GM21381 (cell line): Measurements from ENCODE around the gene CEP295NL.
"Not testable (repeated sequence)": the region's sequence is repeated elsewhere in the genome, so short reads cannot be mapped to it uniquely, and the experiment has no call there.

ENCODE experiments used
- ATAC-seq: cut with Tn5 transposase; IDR thresholded peaks from one replicate; pipeline ENCODE4 v1.9.1; 2021; ENCODE audit warnings: mild to moderate bottlenecking, moderate library complexity; ENCODE audit not compliant: unreplicated experiment

CEP295NL gene

GRCh38 chr17:78867046-78867445 lies 36.0 kb downstream of the CEP295NL start:
- ATAC-seq = not testable (repeated sequence)

DNA sequence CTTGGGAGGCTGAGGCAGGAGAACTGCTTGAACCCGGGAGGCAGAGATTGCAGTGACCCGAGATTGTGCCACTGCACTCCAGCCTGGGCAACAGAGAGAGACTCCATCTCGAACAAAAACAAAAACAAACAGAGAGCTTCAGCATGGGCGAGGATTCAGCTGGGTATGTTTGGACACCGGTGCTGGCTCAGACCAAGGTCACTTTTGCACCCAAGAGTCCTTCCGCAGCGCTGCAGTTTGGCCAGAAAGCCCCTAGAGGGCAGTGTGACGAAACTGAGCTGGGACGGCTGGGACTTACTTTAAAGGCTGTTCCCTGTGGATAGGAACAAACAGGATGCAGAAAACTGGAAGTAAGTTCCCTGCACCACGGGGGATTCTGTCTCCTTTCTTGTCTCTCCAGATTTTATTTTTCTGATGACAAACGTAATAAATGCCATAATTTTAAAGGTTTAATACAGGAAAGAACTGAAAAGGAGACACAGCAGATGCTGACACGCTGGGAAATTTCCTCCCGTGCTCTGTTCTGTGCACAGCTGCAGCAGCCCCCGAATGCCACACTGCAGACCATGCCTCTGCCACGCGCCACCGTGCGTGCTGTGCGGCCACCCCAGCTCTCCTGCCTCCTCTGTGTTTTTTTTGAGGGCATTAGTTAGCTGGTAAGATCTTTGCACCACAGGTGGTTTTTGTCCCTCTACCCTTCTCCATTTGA lies 37.2 kb downstream of the CEP295NL start:
- no peak for ATAC-seq

GRCh38 chr17:78864117-78864516 lies 38.9 kb downstream of the CEP295NL start:
- no peak for ATAC-seq

DNA sequence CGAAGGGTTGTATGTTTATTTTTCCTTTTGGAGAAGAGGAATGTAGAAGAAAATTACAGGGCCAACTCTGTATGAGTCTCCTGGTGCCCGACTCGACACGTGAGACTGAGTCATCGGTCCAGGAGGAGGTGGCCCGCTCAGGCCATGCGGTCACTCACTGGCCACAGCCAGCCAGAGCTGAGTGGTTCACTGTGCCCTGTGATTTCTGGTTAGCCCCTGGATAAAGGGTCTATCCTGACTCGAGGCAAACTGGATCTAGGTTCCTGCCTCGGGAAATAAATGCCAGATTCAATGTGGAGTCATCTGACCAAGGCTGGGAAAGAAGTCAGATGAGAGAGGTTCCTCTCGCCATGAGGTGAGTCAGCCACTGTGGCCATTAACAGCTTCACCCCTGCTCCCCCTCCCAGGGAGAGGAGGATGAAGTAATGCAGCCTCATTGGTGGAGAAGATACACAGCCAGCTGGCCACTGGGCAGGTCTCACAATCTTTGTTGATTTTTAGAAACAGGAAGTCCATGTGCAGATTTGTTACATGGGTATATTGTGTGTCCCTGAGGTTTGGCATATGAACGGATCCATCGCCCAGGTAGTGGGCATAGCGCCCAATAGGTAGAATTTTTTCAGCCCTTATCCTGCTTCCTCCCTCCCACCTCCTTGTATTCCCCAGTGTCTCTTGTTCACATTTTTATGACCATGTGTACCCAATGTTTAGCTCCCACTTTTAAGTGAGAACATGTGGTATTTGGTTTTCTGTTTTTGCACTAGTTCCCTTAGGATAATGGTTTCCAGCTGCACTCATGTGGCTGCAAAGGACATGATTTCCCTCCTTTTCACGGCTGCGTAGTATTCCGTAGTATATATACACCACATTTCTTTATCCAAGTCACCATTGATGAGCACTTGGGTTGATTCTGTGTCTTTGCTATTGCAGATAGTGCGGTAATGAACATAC lies 40.7 kb downstream of the CEP295NL start:
- ATAC-seq = no peak

GRCh38 chr17:78861229-78861628 lies 41.8 kb downstream of the CEP295NL start:
- ATAC-seq = no peak

- ATAC-seq = no peak
Observed at GRCh38 chr17:78859051-78859450, 44.0 kb downstream of the CEP295NL start.

DNA sequence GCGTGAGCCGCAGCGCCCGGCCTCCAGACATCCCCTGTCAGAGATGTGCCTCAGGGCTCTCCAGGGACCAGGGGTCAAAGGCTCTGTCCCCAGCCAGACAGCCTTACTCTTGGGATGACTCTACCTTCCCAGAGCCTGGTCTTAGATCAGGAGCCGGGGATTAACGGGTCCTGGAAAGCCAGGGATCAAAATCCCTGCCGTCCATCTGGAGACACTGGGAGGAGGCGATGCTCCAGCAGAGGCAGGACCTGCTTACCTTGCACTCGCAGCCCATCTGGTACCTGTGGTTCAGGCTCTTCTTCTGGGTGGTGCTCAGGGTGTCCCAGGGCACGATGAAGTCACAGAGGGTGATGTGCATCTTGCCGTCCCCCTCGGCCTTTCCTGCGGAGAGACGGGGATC lies 45.7 kb downstream of the CEP295NL start:
- no peak for ATAC-seq

GRCh38 chr17:78855561-78856165 lies 47.3 kb downstream of the CEP295NL start:
- ATAC-seq = no peak

DNA sequence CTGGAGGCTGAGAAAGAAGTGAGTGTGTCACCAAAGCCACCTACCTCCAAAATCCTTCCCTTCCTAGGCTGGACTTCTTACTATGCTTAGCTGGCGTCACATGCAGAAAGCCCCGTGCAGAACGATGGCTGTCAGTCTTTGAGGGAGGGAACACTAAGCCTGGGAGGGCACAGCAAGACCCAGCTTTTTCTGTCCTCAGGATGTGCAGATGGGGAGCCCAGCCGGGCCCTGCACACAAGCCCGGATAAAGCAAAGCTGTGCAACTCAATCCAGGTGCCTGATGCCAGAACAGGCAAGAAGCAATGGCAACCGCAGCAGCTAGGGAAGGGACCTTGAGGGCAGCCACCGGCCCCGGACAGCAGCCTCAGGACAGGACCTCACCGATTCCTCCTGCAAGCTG lies 48.5 kb downstream of the CEP295NL start:
- no peak for ATAC-seq

DNA sequence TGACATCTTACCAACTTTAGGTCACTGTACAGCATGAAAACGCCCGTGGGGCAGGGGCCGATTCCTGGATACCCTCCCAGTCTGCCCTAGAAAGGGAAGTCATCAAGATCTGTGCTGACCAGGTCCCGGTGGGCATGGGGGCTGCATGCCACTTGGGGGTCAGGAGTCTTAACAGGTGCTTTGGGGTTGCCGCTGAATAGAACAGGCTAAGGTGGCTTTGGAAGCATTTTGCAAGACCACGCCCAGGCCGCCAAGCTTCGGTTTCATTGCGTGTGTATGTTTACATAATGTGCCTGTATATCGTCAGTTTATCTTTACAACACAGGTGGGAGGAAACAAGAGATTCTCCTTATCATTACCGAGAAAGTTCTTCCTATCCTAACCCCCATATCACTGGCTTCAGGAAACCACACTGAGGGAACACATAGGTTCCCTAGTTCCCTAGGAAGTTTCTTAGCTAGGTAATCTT lies 49.0 kb downstream of the CEP295NL start:
- no peak for ATAC-seq

DNA sequence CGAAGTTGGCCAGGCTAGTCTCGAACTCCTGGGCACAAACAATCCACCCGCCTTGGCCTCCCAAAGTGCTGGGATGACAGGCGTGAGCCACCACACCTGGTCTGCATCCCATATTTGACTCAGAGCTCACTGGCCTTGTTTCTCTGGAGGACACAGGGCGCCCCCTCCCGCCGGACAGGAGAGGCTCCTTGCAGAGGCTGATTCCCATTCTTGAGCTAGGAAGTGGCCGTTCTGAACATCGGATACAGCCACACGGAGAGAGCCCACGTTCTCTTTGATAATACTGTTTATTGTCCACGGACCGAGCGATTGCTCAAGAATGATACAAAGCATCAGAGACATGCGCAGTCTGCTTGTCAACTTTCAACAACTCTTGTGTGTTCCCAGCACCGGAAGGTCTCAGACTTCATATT lies 50.3 kb downstream of the CEP295NL start:
- no peak for ATAC-seq

GRCh38 chr17:78849026-78849425 lies 54.0 kb downstream of the CEP295NL start:
- ATAC-seq = no peak

DNA sequence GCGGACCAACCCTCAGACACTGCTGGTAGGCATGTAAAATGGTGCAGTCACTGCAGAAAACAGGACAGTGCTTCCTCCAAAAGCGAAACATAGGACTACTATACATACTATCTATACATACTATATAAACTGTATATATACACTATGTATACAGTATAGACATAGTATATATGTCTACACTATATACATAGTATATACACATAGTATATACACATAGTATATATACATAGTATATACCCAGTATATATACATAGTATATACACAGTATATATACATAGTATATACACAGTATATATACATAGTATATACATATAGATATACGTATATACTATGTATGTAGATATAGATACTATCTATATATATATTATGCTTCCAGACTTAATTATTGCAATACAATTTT lies 55.9 kb downstream of the CEP295NL start:
- no peak for ATAC-seq

GRCh38 chr17:78844301-78845005 lies 58.5 kb downstream of the CEP295NL start:
- ATAC-seq = no peak

DNA sequence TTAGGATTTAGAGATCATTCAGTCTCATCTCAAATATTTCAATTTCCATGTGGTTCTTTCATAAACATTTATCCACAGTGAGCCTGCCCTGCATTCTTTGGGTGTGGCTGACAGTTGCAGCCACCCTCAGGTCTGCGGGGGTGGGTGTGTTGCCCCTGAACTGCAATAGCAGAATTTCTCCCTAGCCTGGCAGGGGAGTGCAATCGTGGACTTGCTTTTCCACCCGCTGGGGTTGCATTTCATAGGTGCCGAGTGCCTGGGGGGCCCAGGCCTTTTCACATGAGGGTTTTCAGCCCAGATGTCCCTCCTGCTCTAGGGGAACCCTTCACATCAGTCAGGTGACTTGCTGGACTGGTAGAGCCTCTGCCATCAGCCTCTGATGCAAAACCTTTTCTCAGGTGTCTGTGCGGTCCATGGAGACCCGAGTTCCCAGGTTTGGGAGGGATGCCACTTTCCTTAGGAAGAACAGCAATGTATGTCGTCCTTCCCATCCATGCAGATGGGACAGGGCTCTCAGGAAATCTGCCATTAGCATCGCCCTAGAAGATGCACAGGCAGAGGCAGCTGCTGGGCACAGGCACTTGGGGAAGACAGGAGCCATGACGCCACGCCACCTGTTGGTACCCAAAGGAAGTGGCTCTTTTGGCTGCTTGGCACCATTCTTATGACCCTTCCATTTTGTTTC lies 60.0 kb downstream of the CEP295NL start:
- no peak for ATAC-seq

- peak; percentile 88 for ATAC-seq
Observed at GRCh38 chr17:78840780-78841611, 62.0 kb downstream of the CEP295NL start, which contains the start of gene USP36. USP36 (minus strand) TSS chr17:78840814; CDS start chr17:78836363, 4,451 bp downstream.
